ENCODE measurements around the gene SSH2.
A peak's percentile ranks its signal among the peaks of the same experiment; 100 is the strongest.

SSH2 gene

DNA sequence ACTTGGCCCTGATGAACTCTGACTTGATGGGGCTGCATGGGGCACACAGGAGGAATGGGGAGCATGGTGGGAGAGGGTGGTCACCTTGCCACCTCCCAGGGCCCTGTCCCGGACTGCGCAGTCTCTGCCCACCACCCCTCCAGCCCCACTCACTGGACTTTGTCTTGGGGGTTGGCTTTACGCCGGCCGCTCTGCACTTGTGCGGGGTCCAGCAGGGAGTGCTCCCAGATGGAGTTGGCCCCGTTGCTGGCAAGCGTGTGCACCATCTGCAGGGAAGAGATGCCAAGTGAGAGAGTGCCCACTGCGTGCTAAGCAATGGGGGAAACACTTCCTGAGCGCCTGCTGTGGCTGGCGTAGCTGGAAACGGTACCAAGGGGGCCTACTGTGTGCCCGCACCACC is 347.3 kb downstream of the SSH2 start:
- Histone ChIP-seq H3K4me3 (ENCODE audit: insufficient read depth, low read depth, low read length, poor library complexity, severe bottlenecking) (no peak overlapping the region), H3K4me1 (ENCODE audit: control insufficient read depth, insufficient read depth, low read length, poor library complexity, severe bottlenecking) (peaks cover 31% of the 10 kb centered on the region), H3K36me3 (ENCODE audit: control insufficient read depth, insufficient read depth, low read length) (peaks cover 23% of the 10 kb centered on the region), H3K27ac (ENCODE audit: insufficient read depth, low read length, poor library complexity, severe bottlenecking) (no peak overlapping the region), H3K27me3 (replicated peaks; ENCODE audit: control insufficient read depth, insufficient read depth, low read length, poor library complexity, severe bottlenecking) (no peaks in the 10 kb centered on the region), H3K9me3 (ENCODE audit: control insufficient read depth, low read length) (no peaks in the 10 kb centered on the region)
- DNase-seq = no peak

DNA sequence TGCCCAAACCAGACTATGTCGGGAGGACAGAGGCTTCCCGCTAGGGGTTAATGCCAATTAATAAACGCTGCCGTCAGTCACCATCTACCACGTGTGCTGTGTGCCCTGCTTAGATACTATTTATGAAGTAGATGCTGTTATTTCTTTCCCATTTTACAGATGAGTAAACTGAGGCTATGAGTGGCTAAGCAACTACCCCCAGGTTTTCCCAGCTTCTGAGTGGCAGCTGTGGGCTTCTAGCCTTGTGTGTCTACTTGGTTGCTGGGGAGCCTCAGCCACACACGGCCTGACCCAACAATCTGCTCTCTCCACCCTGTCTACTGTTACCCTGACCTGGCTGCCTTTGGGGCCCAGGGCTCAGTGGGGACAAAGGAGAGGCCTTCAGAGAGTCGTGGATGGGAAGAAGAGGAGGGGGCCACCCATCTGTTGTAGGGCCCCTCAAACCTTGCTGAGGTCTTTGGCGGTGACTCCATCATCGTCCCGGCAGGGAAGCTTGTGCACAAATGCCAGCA is 347.7 kb downstream of the SSH2 start:
- no peak for DNase-seq
- Histone ChIP-seq H3K9me3 (ENCODE audit: control insufficient read depth, low read length) (no peaks in the 10 kb centered on the region), H3K27me3 (replicated peaks; ENCODE audit: control insufficient read depth, insufficient read depth, low read length, poor library complexity, severe bottlenecking) (no peaks in the 10 kb centered on the region), H3K36me3 (ENCODE audit: control insufficient read depth, insufficient read depth, low read length) (peaks cover 28% of the 10 kb centered on the region), H3K4me1 (ENCODE audit: control insufficient read depth, insufficient read depth, low read length, poor library complexity, severe bottlenecking) (peaks cover 27% of the 10 kb centered on the region), H3K4me3 (ENCODE audit: insufficient read depth, low read depth, low read length, poor library complexity, severe bottlenecking) (no peak overlapping the region), H3K27ac (ENCODE audit: insufficient read depth, low read length, poor library complexity, severe bottlenecking) (no peak overlapping the region)

- Histone ChIP-seq H3K4me1 (ENCODE audit: control insufficient read depth, insufficient read depth, low read length, poor library complexity, severe bottlenecking) (peaks cover 27% of the 10 kb centered on the region), H3K27me3 (replicated peaks; ENCODE audit: control insufficient read depth, insufficient read depth, low read length, poor library complexity, severe bottlenecking) (no peaks in the 10 kb centered on the region), H3K4me3 (ENCODE audit: insufficient read depth, low read depth, low read length, poor library complexity, severe bottlenecking) (no peak overlapping the region), H3K27ac (ENCODE audit: insufficient read depth, low read length, poor library complexity, severe bottlenecking) (no peak overlapping the region), H3K36me3 (ENCODE audit: control insufficient read depth, insufficient read depth, low read length) (peaks cover 34% of the 10 kb centered on the region), H3K9me3 (ENCODE audit: control insufficient read depth, low read length) (no peaks in the 10 kb centered on the region)
- DNase-seq = no peak
These were observed 348.3 kb downstream of the SSH2 start for GRCh38 chr17:29581583-29582253.

DNA sequence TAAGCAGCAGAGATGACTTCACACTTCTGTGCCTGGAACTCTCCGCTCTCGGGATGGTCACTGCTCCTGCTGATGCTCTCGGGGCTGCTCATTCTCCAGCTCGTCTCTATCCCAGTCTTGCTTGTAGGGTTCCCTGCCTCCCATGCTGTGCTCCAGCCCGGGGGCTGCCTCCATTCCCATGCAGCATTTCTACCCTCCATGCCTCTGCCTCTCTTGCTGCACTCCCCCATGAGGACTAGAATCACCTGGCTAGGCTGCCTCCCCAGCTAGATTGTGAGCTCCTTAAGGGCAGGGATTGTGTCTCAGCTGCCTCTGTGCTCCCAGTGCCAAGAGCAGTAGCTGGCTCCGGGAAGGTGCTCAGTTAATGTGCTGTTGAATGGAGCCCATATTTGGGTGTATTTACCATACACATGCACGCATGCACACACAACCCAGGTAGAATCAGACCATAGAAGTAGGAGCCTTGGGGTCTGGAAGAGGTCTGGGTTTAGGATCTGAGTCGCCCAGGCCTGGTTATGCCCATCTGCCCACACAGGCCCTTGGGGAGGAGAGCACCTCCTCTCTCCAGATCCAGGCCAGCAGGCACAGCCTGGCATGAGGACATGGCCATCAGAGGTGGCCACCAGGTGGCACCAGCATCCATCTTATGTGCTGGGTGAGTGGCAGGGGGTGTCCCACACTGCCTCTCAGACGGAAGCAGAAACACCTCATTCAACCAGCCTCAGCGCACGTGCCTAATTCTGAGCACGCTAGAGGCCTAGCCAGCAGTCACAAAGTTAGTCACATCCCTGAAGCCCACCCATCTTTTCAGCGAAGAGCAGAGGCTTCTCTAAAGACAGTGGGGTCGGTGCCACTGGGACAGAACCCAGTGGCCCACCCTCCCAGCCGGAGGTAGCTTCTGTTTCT is 349.9 kb downstream of the SSH2 start:
- Histone ChIP-seq H3K4me3 (ENCODE audit: insufficient read depth, low read depth, low read length, poor library complexity, severe bottlenecking) (no peak overlapping the region), H3K4me1 (ENCODE audit: control insufficient read depth, insufficient read depth, low read length, poor library complexity, severe bottlenecking) (peaks cover 18% of the 10 kb centered on the region), H3K9me3 (ENCODE audit: control insufficient read depth, low read length) (no peaks in the 10 kb centered on the region), H3K27ac (ENCODE audit: insufficient read depth, low read length, poor library complexity, severe bottlenecking) (peak overlapping the region; percentile 35), H3K36me3 (ENCODE audit: control insufficient read depth, insufficient read depth, low read length) (peaks cover 48% of the 10 kb centered on the region), H3K27me3 (replicated peaks; ENCODE audit: control insufficient read depth, insufficient read depth, low read length, poor library complexity, severe bottlenecking) (no peaks in the 10 kb centered on the region)
- DNase-seq = peak; percentile 78 to 83 (median 80)

DNA sequence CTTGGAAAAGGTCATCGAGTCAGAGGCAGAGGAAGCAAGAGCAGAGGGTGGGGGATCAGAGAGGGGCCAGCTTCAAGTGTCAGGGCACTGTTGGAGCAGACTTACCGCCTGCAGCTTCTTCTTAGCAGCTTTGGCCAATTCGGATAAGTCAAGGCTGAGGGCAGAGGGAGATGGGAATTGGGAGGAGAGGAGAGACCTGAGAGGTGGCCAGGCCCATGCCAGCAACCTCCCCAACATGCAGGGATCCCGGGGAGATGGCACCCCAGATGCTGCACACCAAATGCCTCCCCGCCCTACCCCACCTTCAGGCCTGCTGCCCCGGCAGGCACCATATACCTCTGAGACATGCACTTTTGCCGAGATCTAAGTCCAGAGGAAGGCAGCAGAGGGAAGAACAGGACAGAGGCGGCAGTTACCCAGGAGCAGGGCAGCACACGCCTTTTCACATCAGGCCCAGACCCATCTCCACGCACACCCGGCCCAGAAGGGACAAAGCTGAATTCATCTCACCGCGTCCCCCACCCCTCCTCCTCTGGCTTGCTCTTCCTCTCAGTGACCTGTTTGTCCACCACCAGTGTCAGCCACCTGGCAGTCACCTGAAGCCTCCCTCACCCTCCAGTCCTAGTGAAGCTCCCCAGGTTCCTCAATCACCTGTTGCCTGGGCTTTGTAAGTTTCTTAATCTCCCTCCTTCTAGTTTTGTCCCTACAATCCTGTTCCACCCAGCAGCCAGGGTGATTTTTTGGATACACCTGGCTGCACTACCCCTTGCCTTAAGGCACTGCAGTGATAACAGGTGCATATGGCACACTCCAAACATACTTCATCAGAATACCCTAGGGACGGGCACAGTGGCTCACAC is 351.2 kb downstream of the SSH2 start:
- no peak for DNase-seq
- Histone ChIP-seq H3K9me3 (ENCODE audit: control insufficient read depth, low read length) (no peaks in the 10 kb centered on the region), H3K4me3 (ENCODE audit: insufficient read depth, low read depth, low read length, poor library complexity, severe bottlenecking) (no peak overlapping the region), H3K27me3 (replicated peaks; ENCODE audit: control insufficient read depth, insufficient read depth, low read length, poor library complexity, severe bottlenecking) (no peaks in the 10 kb centered on the region), H3K36me3 (ENCODE audit: control insufficient read depth, insufficient read depth, low read length) (peaks cover 61% of the 10 kb centered on the region), H3K4me1 (ENCODE audit: control insufficient read depth, insufficient read depth, low read length, poor library complexity, severe bottlenecking) (peaks cover 6% of the 10 kb centered on the region), H3K27ac (ENCODE audit: insufficient read depth, low read length, poor library complexity, severe bottlenecking) (no peak overlapping the region)

DNA sequence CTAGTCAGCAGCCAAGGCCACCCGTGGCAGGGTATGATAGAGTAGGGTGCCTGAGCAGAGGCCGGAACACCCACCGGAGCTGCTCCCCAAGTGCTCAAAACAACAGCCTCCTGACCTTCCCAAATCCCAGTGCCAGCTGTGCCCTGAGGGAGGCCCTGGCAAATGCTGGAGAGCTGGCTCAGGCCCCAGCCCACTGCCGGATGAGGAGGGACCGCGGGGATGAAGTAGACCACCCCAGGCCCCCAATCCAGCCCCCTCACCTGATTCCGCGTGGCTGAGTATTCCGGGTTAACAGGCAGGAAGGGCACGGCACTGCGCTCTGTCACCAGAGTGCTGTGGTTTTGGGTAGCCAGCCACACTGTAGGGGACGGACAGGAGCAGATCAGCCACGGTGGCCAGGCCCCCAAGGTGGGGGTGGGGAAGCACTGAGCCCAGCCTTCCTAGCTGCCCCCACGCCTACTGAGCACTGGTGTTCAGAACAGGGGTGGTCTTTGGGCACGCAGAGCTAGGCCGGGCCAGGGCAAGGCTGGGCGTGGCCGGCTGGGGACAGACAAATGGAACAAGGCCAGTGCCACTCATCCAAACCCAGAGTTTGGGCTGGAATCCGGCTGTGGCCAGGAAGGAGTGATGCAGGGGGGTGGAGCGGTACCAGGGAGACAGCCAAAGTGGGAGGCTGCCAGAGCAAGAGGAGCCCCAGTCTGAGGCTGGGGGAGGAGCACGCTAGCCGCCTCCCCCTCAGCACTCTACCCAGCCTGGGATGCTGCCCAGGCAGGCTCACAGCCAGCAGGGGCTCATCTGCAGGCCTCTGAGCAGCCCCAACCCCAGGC is 352.4 kb downstream of the SSH2 start:
- Histone ChIP-seq H3K4me1 (ENCODE audit: control insufficient read depth, insufficient read depth, low read length, poor library complexity, severe bottlenecking) (peaks cover 8% of the 10 kb centered on the region), H3K9me3 (ENCODE audit: control insufficient read depth, low read length) (no peaks in the 10 kb centered on the region), H3K4me3 (ENCODE audit: insufficient read depth, low read depth, low read length, poor library complexity, severe bottlenecking) (no peak overlapping the region), H3K36me3 (ENCODE audit: control insufficient read depth, insufficient read depth, low read length) (peaks cover 56% of the 10 kb centered on the region), H3K27me3 (replicated peaks; ENCODE audit: control insufficient read depth, insufficient read depth, low read length, poor library complexity, severe bottlenecking) (no peaks in the 10 kb centered on the region), H3K27ac (ENCODE audit: insufficient read depth, low read length, poor library complexity, severe bottlenecking) (no peak overlapping the region)
- DNase-seq = no peak

GRCh38 chr17:29577001-29577370 is 353.0 kb downstream of the SSH2 start:
- Histone ChIP-seq H3K36me3 (ENCODE audit: control insufficient read depth, insufficient read depth, low read length) (peaks cover 50% of the 10 kb centered on the region), H3K9me3 (ENCODE audit: control insufficient read depth, low read length) (no peaks in the 10 kb centered on the region), H3K4me3 (ENCODE audit: insufficient read depth, low read depth, low read length, poor library complexity, severe bottlenecking) (no peak overlapping the region), H3K27ac (ENCODE audit: insufficient read depth, low read length, poor library complexity, severe bottlenecking) (no peak overlapping the region), H3K4me1 (ENCODE audit: control insufficient read depth, insufficient read depth, low read length, poor library complexity, severe bottlenecking) (peaks cover 8% of the 10 kb centered on the region), H3K27me3 (replicated peaks; ENCODE audit: control insufficient read depth, insufficient read depth, low read length, poor library complexity, severe bottlenecking) (no peaks in the 10 kb centered on the region)
- no peak for DNase-seq

GRCh38 chr17:29576214-29577000 is 353.6 kb downstream of the SSH2 start:
- Histone ChIP-seq H3K36me3 (ENCODE audit: control insufficient read depth, insufficient read depth, low read length) (peaks cover 49% of the 10 kb centered on the region), H3K4me1 (ENCODE audit: control insufficient read depth, insufficient read depth, low read length, poor library complexity, severe bottlenecking) (peaks cover 8% of the 10 kb centered on the region)
- DNase-seq = no peak

More at GRCh38 chr17:29576214-29577000, 353.6 kb downstream of the SSH2 start:
- Histone ChIP-seq H3K27me3 (replicated peaks; ENCODE audit: control insufficient read depth, insufficient read depth, low read length, poor library complexity, severe bottlenecking) (no peaks in the 10 kb centered on the region), H3K9me3 (ENCODE audit: control insufficient read depth, low read length) (no peaks in the 10 kb centered on the region), H3K27ac (ENCODE audit: insufficient read depth, low read length, poor library complexity, severe bottlenecking) (no peak overlapping the region), H3K4me3 (ENCODE audit: insufficient read depth, low read depth, low read length, poor library complexity, severe bottlenecking) (no peak overlapping the region)
